Endothelial cell of umbilical vein (primary cell): Measurements from ENCODE around the gene CNFN. TPM values are rescaled to one million over a fixed set of nuclear protein-coding genes. Genes with fewer than 3 reads are reported as not detected.

Experiments used
- BruUV-seq: library from RNA; stranded (reverse); fragments of 400-500 nt; replicated peaks from 2 replicates; lab custom pipeline; 2021; lab: Mats Ljungman, UMichigan
- CTCF ChIA-PET: fragments of 300-600, 350-600 bp; sonication (Branson Sonifier 250); formaldehyde crosslinking; loops from one replicate; lab custom pipeline; 2021; ENCODE audit warnings: antibody characterized with exemption, inconsistent platforms; lab: Charles Lee
- POLR2A ChIA-PET: fragments of 300-600, 350-600 bp; sonication (Branson Sonifier 250); formaldehyde crosslinking; loops from one replicate; lab custom pipeline; 2021; ENCODE audit warnings: antibody characterized with exemption, inconsistent platforms; lab: Charles Lee
- DNase-seq: peaks from one replicate; pipeline ENCODE4 v3.0.0-alpha.2; 2011; ENCODE audit warnings: low read depth, low spot score
- FAIRE-seq: peaks from 2 replicates; lab custom pipeline; 2011; peaks lifted over from hg19 to GRCh38; lab: Jason Lieb, UNC
- H2AFZ ChIP-seq: 2 replicates; pipeline ENCODE4 v1.6.0; 2012; ENCODE audit warnings: low read depth, low read length, control low read depth, inconsistent platforms
- H3K27ac ChIP-seq: 2 replicates; pipeline ENCODE4 v1.5.1; 2011; ENCODE audit warnings: low read depth, mild to moderate bottlenecking, control low read depth, low read length, moderate library complexity; ENCODE audit not compliant: insufficient read depth
- H3K27me3 ChIP-seq, 2 experiments: 2 replicates each; pipeline versions ENCODE4 v1.6.0 to v1.6.1; 2011; ENCODE audit warnings: low read length in 2 of 2, mixed read lengths in 1 of 2; ENCODE audit not compliant: control insufficient read depth in 2 of 2, insufficient read depth in 2 of 2
- H3K36me3 ChIP-seq, 2 experiments: 2 replicates in 1 of 2; 3 replicates in 1 of 2; pipeline ENCODE4 v1.5.1; 2011; ENCODE audit warnings: low read length in 2 of 2, mild to moderate bottlenecking in 1 of 2, moderate library complexity in 1 of 2; ENCODE audit not compliant: control insufficient read depth in 2 of 2, insufficient read depth in 2 of 2; ENCODE audit errors: extremely low read depth in 1 of 2
- H3K4me1 ChIP-seq: 3 replicates; pipeline ENCODE4 v1.5.1; 2011; ENCODE audit warnings: mild to moderate bottlenecking, low read length; ENCODE audit not compliant: control insufficient read depth, insufficient read depth; ENCODE audit errors: extremely low read depth
- H3K4me2 ChIP-seq: 2 replicates; pipeline ENCODE4 v1.6.1; 2011; ENCODE audit warnings: low read length, control low read depth, mixed read lengths; ENCODE audit not compliant: insufficient read depth
- H3K4me3 ChIP-seq, 3 experiments: fragments of 200-600 bp in 1 of 3; sonication (generic), shearing (Covaris generic) in 1 of 3; replicated peaks in 1 of 3; 2 replicates each; pipeline ENCODE4 v1.5.1; 2011 to 2016; ENCODE audit warnings: control low read depth in 3 of 3, low read length in 3 of 3, mild to moderate bottlenecking in 2 of 3, inconsistent platforms in 1 of 3, low read depth in 1 of 3, moderate library complexity in 1 of 3; ENCODE audit not compliant: insufficient read depth in 1 of 3
- H3K79me2 ChIP-seq: 2 replicates; pipeline ENCODE4 v1.6.0; 2012; ENCODE audit warnings: low read length, inconsistent platforms; ENCODE audit not compliant: control insufficient read depth, insufficient read depth
- H3K9ac ChIP-seq: replicated peaks from 2 replicates; pipeline ENCODE3; 2011; ENCODE audit warnings: low read length, control low read depth; ENCODE audit not compliant: insufficient read depth; ENCODE audit errors: extremely low read depth
- H3K9me1 ChIP-seq: replicated peaks from 3 replicates; pipeline ENCODE4 v1.6.0; 2011; ENCODE audit warnings: mild to moderate bottlenecking, low read length; ENCODE audit not compliant: control insufficient read depth, insufficient read depth; ENCODE audit errors: extremely low read depth
- H3K9me3 ChIP-seq: replicated peaks from 2 replicates; pipeline ENCODE4 v1.5.1; 2012; ENCODE audit warnings: low read length, inconsistent platforms; ENCODE audit not compliant: control insufficient read depth, insufficient read depth
- H4K20me1 ChIP-seq: replicated peaks from 2 replicates; pipeline ENCODE3; 2011; ENCODE audit warnings: mild to moderate bottlenecking, low read length; ENCODE audit not compliant: control insufficient read depth, insufficient read depth; ENCODE audit errors: extremely low read depth
- CTCF ChIP-seq, 2 donors: IDR thresholded peaks; 1 replicate in 1 of 2; 2 replicates in 1 of 2; pipeline ENCODE4 v1.5.1; 2011; ENCODE audit warnings: low read length in 2 of 2, mild to moderate bottlenecking in 2 of 2, moderate library complexity in 2 of 2, control low read depth in 1 of 2, inconsistent platforms in 1 of 2, low read depth in 1 of 2; ENCODE audit not compliant: insufficient read depth in 1 of 2; ENCODE audit errors: extremely low read depth in 1 of 2
- EZH2 ChIP-seq: IDR thresholded peaks from 2 replicates; pipeline ENCODE4 v1.6.1; 2012; ENCODE audit warnings: borderline replicate concordance, low read depth, mild to moderate bottlenecking, moderate library complexity, low read length, inconsistent platforms; ENCODE audit not compliant: severe bottlenecking
- FOS ChIP-seq: IDR thresholded peaks from 2 replicates; pipeline ENCODE4 v1.6.1; 2011; ENCODE audit warnings: mild to moderate bottlenecking, low read length, moderate library complexity, borderline replicate concordance; ENCODE audit not compliant: insufficient read depth
- GATA2 ChIP-seq: IDR thresholded peaks from 2 replicates; pipeline ENCODE4 v1.7.0; 2011; ENCODE audit warnings: low read depth, mild to moderate bottlenecking, moderate library complexity, mixed read lengths, low read length; ENCODE audit not compliant: insufficient read length, insufficient read depth
- JUN ChIP-seq: IDR thresholded peaks from 2 replicates; pipeline ENCODE4 v1.6.1; 2011; ENCODE audit warnings: borderline replicate concordance, low read depth; ENCODE audit not compliant: insufficient read length, insufficient read depth
- MAX ChIP-seq: IDR thresholded peaks from 2 replicates; pipeline ENCODE4 v1.6.1; 2011; ENCODE audit not compliant: insufficient read depth, insufficient read length
- MYC ChIP-seq: IDR thresholded peaks from one replicate; pipeline ENCODE4 v1.6.1; 2011; ENCODE audit warnings: mild to moderate bottlenecking, low read depth, low read length
- POLR2A ChIP-seq: IDR thresholded peaks from 2 replicates; pipeline ENCODE4 v1.6.1; 2012; ENCODE audit warnings: low read depth, mild to moderate bottlenecking, control low read depth, low read length
- POLR2AphosphoS5 ChIP-seq: IDR thresholded peaks from 2 replicates; pipeline ENCODE4 v1.6.1; 2012; ENCODE audit warnings: low read depth, mild to moderate bottlenecking, control low read depth, low read length, moderate library complexity; ENCODE audit not compliant: insufficient read depth
- dilution Hi-C: fragments of 300-500 bp; cut with MboI; formaldehyde crosslinking; loops from one replicate; pipeline ENCODE4 v1.15.0; 2019; ENCODE audit warnings: low sequenced_read_pairs; ENCODE audit not compliant: extremely low pct_ligation_motif_present
- intact Hi-C: fragments of 100-400 bp; cut with micrococcal nuclease; formaldehyde crosslinking; loops from one replicate; pipeline ENCODE4 v1.10.0; 2022
- polyA plus RNA-seq, 4 experiments: library from polyadenylated mRNA; depleted of rRNA in 3 of 4; stranded (reverse) in 3 of 4; unstranded in 1 of 4; fragments of >200 nt; gene quantifications; 2 replicates each; pipeline versions ENCODE4 v1.2.1 to v1.2.3, GENCODE V29; 2011 to 2012; ENCODE audit warnings: missing spikeins in 1 of 4
- total RNA-seq: library from RNA; stranded (reverse); gene quantifications from 2 replicates; pipeline ENCODE4 v1.2.3, GENCODE V29; 2021

The CNFN gene
- total and polyA plus RNA-seq, 2 donors (not counting 3 experiments of a cell fraction or from before 2014, with no cell fraction given), result 0.23 to 0.73 TPM

- H3K4me1 ChIP-seq, result no peaks in the 10 kb centered on the region
- H3K27ac ChIP-seq, result no peak overlapping the region
- POLR2A ChIA-PET, result no interaction called here
- H3K27me3 ChIP-seq, result no peaks in the 10 kb centered on the region
- FAIRE-seq (no peak), DNase-seq (no peak)
- H2AFZ ChIP-seq, result no peak overlapping the region
- intact Hi-C loops (no loop called here), dilution Hi-C loops (no loop called here)
- no peaks in the 10 kb centered on the region for H3K9me1 ChIP-seq
- peaks cover 0 to 10% of the 10 kb centered on the region in 2 experiments for H3K36me3 ChIP-seq
- no TSS peak for BruUV-seq
- no peak overlapping the region for H3K4me2 ChIP-seq
- H4K20me1 ChIP-seq, result no peaks in the 10 kb centered on the region
- H3K79me2 ChIP-seq, result no peaks in the 10 kb centered on the region
- TF ChIP-seq JUN, result no peak
- TF ChIP-seq CTCF (IDR thresholded peaks at IDR 0.05; ENCODE audit: extremely low read depth in 1 of 2, insufficient read depth in 1 of 2, low read depth in 1 of 2, low read length in 2 of 2), result no peak
- TF ChIP-seq EZH2, result no peak
- TF ChIP-seq GATA2, result no peak
- TF ChIP-seq POLR2A, result no peak
- no peak for TF ChIP-seq POLR2AphosphoS5
- no peak for TF ChIP-seq MYC
- no peak for TF ChIP-seq MAX
- TF ChIP-seq FOS, result no peak
- no peak overlapping the region for H3K9ac ChIP-seq
- CTCF ChIA-PET, result no interaction called here
- H3K4me3 ChIP-seq, result no peak overlapping the region
- no peaks in the 10 kb centered on the region for H3K9me3 ChIP-seq
Measured at GRCh38 chr19:42368765-42369164, 21.3 kb downstream of the CNFN start.
